NCI-H1417 treated with DMSO at 0.1 percent for 48 hours (cell line): ENCODE measurements around the gene KLF16.
"Not testable (repeated sequence)": the region's sequence is repeated elsewhere in the genome, so short reads cannot be mapped to it uniquely, and the experiment has no call there.

Experiments used
- DNase-seq: peaks from one replicate; lab custom pipeline; 2025; lab: John Stamatoyannopoulos, UW

Gene KLF16

DNA sequence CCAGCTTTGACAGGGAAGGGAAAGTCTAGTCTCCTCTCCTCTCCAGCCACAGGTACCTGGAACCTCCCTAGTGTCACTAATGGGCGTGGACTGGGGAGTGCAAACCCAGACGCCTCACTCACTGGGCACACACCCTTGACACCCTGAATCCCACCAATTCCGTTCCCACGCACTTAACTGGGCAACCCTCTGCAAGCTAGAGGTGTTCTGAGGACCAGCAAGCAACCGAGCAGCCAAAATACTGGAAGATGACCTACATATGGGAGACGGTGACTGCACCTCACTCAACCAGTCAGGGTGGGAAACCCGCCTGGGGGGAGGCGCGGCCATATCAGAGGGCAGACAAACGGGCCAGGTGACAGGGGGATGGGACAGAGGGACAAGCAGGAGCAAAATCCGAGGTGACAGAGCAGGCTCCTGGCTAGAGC, 20.9 kb upstream of the KLF16 start:
- DNase-seq: no peak

DNA sequence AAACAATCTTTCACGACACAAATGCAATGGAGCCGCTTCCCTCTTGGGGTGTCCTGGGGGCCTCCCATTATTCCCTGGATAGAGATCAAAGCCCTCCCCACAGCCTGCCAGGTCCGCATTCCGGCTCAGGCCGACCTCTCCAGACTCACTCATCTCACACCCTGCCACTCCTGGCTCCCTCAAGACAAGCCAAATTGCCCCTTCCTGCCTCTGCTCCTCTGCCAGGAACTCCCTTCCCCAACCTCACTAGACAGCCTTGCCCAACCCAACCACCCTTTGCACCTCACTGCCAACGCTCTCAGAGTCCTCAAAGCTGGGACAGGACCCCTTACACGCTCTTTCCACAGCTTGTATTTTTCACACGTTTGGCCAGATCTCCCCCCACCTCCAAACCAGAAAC, 20.4 kb upstream of the KLF16 start:
- DNase-seq: no peak

DNA sequence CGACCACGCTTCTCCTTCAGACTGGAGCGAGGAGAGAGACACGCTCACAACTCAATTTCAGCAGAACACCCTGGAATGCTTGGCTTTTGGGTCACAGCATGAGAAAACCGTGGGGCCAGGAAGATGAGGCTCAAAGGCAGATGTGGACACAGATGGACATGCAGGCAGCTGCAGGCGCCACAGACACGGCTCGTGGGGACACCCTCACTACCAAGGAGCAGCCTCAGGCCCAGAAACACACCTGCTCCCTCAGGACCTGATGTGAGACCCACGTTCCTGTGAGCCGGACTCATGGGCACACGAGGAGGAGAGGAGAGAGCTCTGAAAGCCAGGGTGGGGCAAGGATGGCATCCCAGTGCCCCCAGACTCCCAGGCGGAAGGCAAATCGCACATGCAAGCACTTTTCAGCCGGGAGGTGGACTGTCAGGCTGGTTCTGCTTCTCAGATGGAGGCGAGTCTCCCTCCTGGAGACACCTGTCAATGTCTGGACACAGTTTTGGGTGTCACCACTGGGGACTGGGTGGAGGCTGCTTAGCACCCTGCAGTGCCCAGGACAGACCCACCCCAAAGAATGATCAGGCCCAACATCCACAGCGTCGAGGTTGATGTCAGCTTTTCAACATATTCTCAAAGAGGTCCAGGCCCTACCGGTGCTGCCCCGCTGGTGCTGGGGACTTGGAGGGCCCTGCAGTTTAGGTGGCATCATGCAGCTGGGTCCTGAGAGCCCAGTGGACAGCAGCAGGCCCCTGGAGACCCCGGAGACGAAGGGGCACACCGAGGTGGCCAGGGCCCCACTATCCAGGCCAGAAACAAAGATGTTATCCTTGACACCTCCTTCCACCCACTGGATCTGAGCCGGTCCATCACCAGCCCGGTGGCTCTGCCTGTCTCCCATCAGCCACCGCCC, 19.7 kb upstream of the KLF16 start:
- DNase-seq: no peak

DNA sequence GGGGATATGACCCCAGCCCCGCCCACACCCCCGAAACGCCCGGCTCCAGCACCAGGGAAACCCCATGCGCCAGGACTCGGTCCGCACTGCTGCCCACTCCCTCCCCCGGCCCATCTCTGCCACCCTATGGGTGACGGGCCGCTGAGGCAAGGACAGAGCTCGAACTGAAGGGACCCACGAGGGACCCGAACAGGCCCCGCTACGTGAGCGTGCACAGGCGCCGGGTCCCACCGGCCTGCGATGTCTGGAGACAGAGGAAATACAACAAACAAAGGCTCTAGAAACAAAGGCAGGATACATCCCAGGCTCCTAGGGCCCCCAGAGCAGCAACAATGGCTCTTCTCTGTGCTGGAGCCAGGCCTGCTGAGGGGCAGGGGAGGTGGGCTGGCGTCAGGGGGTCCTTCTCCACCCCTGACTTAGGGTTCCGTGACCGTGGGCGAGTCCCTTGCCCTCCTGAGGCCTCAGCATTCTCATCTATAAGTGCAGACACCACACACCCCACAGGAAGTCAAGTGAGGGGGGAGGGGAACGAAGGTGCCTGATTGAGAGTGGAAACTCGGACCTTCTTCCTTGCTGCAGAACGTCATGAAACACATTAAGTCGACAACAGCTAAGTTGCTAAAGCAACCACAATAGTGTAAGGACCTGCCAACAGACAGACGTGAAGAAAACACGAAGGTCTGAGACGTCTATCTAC, 18.9 kb upstream of the KLF16 start:
- DNase-seq: no peak

DNA sequence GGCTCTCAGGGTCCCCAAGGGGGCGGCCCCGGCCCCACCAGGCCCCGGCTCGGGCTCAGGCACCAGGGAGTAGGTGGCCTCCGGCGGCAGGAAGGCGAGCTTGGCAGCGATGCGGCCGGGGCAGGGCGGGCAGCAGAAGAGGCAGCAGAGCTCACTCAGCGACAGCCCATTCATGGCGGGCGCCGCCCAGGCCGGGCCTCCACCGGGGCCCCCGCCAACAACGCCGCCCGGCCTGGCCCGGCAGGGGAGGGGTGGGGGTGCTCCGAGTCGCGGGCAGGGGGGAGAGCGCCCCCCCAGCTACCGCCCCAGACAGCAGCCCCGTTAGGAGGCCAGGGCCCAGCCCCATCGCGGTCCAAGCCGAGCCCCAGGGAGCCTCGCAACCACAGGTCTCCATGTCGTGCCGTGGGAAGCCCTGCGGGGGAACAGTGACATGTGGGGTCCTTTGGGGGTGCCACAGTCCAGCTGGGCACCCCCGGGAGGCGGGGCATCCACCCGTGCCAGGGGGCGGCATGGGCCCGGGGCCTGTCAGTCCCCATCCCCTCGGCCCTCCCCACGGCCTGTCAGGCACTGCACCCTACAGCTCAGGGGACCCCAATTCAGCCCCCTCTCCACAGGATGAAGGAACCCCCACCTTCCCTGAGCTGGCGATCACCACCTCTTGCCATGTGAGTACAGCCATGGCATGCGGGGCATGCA, 18.2 kb upstream of the KLF16 start:
- DNase-seq: not testable (repeated sequence)

DNA sequence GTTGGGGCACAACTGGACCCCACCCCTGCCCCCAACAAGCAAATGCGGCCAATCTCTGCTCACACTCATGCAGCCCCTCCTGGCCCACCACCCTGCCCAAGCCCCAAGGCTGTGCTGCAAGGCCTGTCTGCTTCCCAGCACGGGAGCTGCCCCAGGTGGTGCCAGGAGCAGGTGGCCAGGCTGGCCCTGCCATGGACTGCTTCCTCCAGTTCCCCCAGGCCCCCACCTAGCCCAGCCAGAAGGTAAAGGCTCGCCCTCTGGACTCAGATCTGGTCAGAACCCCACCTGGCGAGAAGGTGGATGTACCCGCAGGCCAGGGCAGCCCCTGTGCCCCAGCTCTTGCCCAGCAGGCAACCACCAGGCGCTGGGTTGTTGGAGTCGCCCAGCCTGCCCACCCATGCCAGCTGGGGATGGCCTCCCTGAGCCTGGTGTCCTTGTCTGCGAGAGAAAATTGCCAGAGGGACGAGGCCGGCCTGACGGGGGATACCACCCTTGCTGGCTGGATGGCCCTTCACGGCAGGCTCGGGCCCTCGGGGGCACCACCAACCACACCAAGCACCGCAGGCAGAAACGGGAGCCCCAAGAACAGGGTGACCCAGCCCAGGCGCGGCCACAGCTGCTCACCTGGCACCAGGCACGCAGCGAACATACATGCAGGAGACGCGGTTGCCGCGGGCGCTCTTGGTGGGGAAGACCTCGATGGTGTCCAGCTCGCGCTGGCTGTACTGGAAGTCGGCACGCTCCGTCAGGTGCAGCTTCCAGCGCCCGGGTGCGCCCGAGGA, 17.4 kb upstream of the KLF16 start:
- DNase-seq: no peak

DNA sequence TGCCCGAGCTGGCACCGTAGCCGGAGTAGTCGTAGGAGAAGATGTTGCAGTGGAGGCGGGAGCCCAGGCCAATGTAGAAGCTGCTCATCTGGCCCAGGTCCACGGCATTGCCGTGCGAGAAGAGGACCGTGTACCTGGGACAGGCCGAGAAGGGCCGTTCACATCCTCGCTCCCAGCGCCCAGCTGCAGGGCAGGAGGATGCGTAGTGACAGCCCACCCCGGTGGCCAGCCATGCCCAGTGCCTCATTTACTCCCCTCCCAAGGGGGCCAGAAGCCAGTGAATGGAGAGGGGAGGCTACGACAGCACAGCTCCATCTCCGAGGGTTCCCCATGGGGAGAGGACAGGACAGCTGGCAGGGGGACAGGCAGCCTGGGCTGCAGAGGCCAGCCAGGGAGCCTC, 16.6 kb upstream of the KLF16 start:
- DNase-seq: not testable (repeated sequence)

DNA sequence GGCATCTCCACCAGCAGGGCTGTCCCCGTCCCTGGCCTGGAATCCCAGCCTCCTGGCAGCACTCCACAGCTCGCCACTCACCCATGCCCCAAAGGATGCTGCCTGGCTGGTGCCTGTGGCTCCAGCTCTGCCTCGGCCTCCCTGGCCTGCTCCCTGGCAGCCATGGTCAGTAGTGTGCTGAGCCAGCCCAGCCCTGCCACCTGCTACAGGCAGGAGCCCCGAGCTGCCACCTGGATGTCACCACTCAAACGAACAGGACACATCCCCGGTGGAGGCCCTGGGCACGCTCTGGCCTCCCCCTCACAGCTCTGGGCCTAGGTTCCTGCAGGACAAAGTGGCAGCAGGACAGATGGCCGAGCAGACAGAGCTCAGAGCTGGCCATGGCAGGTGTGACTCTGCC, 15.2 kb upstream of the KLF16 start:
- not testable (repeated sequence) for DNase-seq

DNA sequence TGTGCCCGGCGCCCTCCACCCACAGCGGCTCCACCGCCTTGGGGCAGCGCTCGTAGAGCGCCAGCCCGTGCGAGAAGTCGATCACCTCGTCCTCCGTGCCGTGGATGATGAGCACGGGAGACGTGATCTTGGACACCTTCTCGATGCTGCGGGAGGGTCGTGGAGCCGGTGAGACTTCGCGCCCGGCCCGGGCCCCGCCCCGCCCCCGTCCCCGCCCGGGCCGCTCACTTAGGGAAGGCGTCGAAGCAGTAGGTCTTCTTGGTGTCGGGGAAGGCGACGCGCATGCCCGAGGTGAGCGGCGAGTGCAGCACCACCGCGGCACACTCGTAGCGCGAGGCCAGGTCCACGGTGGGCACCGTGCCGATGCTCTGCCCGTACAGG, 13.9 kb upstream of the KLF16 start:
- DNase-seq: not testable (repeated sequence)

DNA sequence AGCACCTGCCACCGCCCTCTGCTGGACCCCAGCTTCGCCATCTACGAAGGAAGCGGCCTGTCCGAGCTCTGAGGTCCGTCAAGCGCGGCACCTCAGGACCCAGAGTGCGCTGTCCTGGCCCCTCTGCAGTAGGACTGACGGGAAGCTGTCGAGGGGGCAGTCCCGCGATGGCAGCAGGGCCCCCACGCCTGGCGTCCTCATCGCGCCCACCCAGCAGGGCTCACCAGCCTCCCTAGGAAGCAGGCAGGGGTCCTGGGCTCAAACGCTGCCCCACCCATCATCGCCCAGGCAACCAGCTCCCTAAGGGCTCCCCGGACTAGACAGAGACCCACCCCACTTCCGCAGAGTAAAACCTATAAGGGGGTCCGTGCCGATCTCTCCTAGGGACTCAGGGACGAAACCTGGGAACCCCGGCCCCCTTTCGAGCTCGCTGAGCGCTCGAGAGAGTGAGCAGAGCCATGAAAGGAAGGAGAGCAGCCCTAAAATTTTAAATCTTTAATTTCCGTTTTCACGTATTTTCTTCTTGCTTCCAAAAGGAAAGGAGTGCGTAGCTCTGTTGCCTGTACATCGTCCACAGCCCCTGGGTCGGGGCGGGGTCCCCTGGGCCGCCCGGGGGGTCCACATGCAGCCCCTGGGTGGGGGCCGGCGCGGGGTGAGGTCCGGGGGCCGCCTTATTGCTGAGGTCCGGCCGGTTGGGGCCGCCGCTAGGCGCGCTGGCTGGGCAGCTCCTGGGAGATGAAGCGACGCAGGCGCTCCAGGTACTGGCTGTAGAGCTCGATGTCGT, 13.3 kb upstream of the KLF16 start:
- not testable (repeated sequence) for DNase-seq

DNA sequence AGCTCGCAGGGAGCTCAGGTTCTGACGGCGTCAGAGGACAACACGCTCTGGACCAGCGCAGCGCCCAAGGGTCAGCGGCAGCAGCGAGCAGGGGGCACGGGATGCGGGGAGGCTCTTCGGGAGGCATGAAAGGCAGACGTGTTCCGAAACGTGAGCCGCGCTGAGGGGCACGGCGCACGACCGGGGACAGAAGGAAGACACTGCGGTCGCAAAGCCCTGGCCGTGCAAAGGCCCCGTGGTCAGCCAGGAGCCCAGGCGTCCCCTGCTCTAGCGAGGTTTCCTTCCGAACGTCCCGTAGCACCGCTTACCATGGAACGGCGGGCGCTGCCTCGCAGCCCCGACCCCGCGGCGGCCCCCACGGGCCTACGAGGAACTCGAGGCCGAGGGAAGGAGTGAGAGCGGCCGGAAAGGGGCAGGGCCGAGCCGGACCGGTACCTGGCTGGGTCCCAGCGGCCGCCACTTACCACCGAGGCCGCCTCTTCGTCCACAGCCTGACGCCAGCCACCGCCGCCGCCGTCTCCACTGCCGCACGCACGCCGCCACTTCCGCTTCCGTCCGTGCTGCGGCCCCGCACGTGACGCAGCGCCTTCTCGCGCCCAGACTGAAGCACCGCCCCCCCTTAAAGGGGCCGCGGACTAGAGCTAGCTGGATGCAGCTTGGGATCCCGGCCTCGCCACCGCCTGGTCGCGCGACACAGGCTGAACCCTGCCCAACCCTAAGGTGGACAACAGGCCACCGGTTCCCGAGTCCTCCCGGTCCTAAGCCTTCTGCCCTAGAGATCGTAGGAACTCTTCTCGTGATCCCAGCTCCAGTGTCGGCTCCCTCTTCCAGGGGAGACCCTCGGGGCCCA, 12.5 kb upstream of the KLF16 start:
- DNase-seq: peak; percentile 44

DNA sequence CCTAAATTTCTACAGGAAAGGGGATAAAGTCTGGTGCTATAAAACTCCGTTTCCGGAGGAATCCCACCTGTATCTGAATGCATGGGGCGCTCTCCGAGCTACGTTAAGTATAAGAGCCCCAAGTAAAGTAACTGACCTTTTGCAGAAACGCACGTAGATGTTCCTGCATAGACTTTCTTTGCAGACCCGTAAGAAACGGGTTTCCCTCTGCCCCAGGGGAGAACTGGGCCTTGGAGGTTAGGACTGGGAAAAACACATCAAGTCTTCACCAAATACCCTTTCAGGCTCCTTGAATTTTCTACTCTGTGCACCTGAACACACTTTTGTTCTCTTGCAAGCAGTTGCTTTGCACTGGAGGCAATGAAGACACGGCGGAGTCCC, 11.9 kb upstream of the KLF16 start:
- DNase-seq: not testable (repeated sequence)

DNA sequence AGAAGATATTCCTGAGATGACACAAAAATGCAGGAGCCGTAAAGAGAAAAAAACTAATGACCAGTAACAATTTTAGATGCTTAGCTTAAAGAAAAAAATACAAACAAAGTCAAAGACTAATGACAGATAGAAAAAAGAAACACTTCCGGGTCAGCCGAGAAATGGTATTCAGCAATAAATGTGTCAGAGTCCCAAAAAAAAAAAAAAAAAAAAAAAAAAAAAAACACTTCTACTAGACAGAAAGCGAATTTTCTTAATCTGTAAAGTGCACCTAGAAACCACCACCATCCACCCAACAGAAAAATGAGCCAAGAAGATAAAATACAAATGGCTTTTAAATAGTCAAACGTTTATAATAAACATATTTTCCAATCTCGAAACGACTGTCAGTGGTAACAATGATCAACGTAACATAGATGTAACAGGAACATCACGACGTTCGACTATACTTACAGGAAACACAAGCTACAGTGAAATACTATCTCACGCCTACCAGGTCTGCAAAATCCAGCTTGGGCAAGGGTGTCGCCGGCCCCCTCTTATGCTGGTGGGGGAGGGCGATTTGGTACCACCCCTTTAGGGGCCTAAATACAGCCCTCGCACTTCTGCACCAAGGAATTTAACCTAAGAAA, 11.3 kb upstream of the KLF16 start:
- DNase-seq: no peak

DNA sequence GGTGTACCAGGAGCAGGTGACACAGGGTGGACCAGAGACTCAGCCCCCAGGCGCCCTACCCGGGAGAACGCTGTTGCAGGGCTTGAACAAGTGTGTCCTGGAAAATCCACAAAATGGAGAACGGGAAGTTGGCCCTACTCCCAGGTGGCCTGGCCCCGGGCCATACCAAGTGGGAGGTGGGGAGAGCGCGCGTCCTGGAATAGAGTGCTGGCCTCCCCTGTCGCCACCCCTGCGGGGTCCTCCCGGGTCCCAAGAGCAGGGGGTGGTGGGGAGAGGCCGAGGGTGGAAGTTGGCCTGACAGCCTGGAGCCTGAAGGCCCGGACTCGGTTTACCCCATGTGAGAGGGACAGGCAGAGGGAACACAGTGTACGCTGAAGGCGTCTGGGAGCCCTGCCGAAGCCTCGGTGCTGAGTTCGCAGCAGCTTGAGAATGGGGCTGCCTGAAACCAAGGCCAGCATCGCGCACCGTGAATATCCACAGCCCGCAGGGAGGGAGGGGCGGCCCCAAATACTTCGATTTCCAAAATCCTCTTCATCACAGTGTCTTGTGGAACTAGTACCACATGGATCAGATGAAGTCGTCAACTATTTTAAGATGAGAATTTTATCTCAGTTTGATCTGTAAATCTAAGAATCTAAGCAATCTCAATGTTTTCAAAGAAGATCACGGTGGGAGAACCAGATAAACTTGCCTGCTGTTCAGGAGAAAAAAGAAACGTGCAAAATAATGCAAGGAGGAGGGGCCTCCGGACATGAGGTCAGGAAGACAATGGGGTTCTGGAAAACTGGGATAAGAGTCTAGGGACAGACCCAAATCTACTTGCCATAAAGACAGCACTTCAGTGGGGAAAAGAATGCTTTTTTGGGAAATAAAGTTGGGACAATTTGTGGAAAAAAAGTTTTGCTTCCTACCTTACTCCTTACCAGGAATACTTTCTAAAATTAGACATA, 10.4 kb upstream of the KLF16 start:
- DNase-seq: no peak

DNA sequence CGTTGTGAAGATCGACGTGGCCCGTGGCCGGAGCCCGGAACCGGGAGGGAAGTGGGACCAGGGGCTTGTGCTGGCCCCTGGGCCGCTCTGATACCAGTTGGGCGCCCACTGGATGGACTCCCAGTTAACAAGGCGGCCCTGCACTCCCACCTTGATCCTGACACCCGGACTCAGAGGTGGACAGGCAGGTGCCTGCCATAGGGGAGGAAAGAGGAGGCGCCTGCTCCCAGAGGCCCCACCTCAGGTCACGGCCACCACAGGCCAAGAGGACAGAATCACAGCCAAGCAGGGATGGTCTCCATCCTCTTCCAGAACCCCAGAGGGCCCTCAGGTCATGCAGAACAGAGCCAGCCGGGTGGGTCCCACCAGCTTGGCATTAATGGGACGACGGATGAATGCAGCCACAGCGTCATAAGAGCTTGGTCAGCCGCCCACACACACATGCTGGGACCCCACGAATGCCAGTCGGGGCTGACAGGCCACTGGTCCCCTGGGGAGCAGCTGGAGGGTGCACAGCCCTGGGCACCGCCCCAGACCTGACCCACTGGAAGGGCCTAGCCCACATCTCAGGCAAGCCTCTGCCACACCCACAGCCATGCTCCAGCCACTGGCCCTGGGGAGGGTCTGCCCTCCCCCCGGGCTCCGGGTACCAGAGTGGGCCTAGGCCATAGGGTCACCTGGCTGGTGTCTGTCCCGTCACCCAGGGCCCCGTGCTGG, 9.6 kb upstream of the KLF16 start:
- no peak for DNase-seq

DNA sequence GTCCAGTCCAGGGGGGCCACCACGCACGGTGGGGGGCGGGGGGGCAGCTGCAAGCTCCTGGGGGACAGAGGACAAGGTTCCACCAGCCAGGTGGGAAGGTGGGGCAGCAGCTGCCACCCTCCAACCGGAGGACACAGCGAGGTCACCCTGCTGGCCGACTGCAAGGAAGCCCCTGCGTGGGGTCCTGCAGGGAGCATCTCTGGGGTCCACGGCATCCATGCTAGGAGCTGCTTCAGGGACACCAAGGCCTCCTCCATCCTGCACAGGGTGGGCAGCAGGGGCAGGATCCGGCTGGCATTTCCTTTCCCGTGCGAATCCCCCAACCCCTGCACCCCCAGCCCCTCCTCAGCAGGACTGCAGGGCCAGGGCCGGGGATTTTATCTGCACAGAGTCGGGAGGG, 8.3 kb upstream of the KLF16 start:
- DNase-seq: no peak

DNA sequence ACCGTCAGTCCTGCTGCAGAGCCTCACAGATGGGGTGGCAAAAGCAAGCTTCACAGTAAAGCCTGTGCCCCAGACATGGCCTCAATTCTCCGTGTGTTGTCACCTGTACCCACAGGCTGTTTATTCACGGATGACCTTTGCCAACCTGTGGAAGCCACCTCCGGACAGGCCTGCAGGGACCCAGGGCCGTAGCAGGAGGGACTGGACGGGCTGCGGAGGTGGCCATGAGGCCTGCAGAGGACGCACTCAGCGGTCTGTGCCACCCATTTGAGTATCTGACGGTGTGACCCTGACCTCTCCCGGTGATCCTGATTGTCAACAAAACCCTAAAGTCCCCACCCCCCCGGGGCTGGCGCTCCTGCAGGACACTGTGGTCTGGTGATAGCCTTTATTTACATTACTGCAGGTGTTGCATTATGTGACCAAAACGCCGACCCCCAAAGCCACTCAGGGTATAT, 7.8 kb upstream of the KLF16 start:
- DNase-seq: no peak

DNA sequence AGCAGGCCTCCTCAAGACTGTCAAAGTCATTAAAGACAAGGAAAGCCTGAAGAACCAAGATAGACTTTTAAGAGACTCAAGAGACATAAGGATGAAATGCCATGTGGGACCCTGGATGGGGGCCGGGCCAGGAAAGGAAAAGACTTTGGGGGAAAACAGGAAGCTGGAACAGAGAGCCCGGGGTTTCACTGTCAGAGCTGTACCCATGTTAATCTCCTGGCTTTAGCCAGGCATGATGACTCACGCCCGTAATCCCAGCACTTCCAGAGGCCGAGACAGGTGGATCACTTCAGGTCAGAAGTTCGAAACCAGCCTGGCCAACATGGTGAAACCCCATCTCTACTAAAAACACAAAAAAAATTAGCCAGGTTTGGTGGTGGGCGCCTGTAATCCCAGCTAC, 5.6 kb upstream of the KLF16 start:
- DNase-seq: no peak
